ENCODE data around the gene TNS3.

The TNS3 gene

GRCh38 chr7:47581804-47582763, at the start of gene TNS3:
Gene TNS3, minus strand, starts transcription at chr7:47582111. Its CDS starts 142,475 bp downstream, at chr7:47439636.
- H3K4me3 ChIP-seq (ENCODE audit: low read depth, low read length): peak within 1 kb of the TSS; percentile 94
- no peak for TF ChIP-seq CTCF (IDR thresholded peaks at IDR 0.05; ENCODE audit: low read depth, low read length)

- TF ChIP-seq CTCF (IDR thresholded peaks at IDR 0.05; ENCODE audit: low read depth, low read length): no peak
Observed at GRCh38 chr7:47631711-47632110, 49.8 kb upstream of the TNS3 start.

GRCh38 chr7:47627580-47628283, 45.8 kb upstream of the TNS3 start:
- no peak for TF ChIP-seq CTCF (IDR thresholded peaks at IDR 0.05; ENCODE audit: low read depth, low read length)
- H3K4me3 ChIP-seq (ENCODE audit: low read depth, low read length): no peak overlapping the region

More at GRCh38 chr7:47631711-47632110, 49.8 kb upstream of the TNS3 start:
- H3K4me3 ChIP-seq (ENCODE audit: low read depth, low read length): no peak overlapping the region

GRCh38 chr7:47625861-47626715, 44.2 kb upstream of the TNS3 start:
- TF ChIP-seq CTCF (IDR thresholded peaks at IDR 0.05; ENCODE audit: low read depth, low read length): no peak
- H3K4me3 ChIP-seq (ENCODE audit: low read depth, low read length): no peak overlapping the region

GRCh38 chr7:47624689-47625088, 42.8 kb upstream of the TNS3 start:
- no peak for TF ChIP-seq CTCF (IDR thresholded peaks at IDR 0.05; ENCODE audit: low read depth, low read length)
- no peak overlapping the region for H3K4me3 ChIP-seq (ENCODE audit: low read depth, low read length)

GRCh38 chr7:47622946-47623640, 41.2 kb upstream of the TNS3 start:
- no peak overlapping the region for H3K4me3 ChIP-seq (ENCODE audit: low read depth, low read length)
- no peak for TF ChIP-seq CTCF (IDR thresholded peaks at IDR 0.05; ENCODE audit: low read depth, low read length)

All from WI38 (cell line).